SK-N-DZ (cell line): ENCODE measurements around the gene CEP63.
"Not testable (repeated sequence)": the region's sequence is repeated elsewhere in the genome, so short reads cannot be mapped to it uniquely, and the experiment has no call there.

Experiments
- DNase-seq: peaks from one replicate; pipeline ENCODE4 v3.0.0-alpha.2; 2015; ENCODE audit warnings: low spot score

Gene CEP63

DNA sequence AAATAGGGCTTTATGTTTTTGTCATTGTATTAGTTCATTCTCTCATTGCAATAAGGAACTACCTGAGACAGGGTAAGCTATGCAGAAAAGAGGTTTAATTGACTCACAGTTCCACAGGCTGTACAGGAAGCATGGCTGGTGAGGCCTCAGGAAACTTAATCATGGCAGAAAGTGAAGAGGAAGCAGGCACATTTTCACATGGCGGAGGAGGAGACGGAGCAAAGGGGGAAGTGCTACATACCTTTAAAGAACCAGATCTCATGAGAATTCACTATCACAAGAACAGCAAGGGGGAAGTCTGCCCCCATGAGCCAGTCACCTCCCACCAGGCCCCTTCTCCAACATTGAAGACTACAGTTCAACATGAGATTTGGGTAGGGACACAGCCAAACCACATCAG is 25.6 kb downstream of the CEP63 start:
- no peak for DNase-seq

DNA sequence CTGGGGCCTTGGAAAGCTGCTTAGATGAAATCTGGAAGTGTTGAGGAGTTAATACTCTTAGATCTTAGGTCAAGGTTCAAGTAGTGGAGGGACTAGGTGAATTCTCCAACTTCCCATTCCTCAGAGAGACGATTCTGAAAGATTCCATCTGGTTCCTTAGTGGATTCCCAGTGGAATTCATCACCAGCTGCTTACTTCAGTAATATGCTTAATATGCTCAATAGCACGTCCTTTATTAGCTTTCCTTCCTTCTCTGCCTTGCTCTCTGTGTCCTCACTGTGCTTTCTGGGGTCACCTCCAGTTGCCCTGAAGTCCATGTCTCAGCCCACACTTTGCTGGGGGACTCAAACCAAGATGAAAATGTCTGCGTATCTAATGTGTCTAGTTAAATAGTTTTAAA is 31.0 kb downstream of the CEP63 start:
- DNase-seq = no peak

DNA sequence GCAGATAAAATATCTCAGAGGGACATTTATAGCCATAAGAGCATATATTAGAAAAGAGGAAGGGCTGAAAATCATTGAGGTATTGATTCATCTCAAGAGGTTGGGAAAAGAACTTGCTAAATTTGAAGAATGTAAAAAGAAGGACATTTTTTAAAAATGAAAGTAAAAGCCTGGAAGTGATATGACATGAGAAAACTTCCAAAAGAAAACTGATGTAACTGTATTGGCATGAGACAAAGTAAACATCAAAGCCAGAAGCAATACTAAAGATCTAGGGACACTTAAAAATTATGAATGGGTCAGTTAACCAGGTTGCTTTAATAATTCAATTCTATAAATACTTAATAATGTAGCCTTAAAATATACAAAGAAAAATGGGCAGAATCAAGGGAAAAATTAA is 31.9 kb downstream of the CEP63 start:
- DNase-seq = no peak

DNA sequence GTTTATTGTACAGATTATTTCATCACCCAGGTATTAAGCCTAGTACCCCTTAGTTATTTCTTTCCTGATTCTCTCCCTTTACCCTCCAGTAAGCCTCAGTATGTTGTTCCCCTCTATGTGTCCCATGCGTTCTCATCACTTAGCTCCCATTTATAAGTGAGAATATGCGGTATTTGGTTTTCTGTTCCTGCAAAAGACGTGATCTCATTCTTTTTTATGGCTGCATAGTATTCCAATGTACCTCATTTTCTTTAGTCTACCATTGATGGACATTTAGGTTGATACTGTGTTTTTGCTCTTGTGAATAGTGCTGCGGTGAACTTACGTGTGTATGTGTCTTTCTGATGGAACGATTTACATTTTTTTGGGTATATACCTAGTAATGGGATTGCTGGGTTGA is 36.7 kb downstream of the CEP63 start:
- no peak for DNase-seq

DNA sequence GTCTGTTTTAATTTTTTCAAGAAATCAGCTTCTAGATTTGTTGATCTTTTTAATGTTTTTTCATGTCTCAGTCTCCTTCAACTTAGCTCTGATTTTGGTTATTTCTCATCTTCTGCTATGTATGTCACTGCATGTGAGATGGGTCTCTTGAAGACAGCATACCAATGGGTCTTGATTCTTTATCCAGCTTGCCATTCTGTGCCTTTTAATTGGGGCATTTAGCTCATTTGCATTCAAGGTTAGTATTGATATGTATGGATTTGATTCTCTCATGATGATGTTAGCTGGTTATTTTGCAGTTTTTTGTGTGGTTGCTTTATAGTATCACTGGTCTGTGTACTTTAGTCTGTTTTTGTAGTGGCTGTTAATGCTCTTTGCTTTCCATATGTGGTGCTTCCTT is 39.4 kb downstream of the CEP63 start:
- DNase-seq = no peak

DNA sequence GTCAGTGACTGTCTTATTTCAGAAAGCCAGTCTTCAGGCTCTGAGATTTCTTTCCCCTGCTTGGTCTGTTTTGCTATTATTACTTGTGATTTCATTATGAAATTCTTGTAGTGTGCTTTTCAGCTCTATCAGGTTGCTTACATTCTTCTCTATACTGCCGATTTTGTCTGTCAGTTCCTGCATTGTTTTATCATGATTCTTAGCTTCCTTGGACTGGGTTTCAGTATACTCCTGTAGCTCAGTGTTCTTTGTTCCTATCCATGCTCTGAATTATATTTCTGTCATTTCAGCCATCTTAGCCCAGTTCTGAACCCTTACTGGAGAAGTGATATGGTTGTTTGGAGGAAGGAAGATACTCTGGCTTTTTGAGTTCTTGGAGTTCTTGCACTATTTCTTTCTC is 40.5 kb downstream of the CEP63 start:
- no peak for DNase-seq

DNA sequence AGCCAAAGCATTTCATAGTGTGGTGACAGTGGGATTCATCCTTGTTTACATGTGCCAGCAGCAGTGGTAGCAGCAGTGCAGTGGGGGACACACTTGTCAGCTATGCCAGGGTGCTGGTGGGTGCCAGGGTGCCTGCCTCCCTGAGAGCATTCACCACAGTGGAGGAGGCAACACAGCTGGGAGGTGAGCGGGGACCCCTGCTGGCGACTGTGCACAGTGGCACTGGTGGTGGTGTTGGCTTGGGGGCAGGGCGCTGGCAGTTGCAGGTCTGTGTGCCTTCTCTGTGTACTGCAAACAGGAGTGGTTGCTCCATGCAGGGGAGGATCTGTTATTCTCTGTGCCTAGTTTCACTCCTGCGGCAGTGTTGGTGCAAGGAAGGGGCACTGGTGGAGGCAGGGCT is 41.2 kb downstream of the CEP63 start:
- no peak for DNase-seq

DNA sequence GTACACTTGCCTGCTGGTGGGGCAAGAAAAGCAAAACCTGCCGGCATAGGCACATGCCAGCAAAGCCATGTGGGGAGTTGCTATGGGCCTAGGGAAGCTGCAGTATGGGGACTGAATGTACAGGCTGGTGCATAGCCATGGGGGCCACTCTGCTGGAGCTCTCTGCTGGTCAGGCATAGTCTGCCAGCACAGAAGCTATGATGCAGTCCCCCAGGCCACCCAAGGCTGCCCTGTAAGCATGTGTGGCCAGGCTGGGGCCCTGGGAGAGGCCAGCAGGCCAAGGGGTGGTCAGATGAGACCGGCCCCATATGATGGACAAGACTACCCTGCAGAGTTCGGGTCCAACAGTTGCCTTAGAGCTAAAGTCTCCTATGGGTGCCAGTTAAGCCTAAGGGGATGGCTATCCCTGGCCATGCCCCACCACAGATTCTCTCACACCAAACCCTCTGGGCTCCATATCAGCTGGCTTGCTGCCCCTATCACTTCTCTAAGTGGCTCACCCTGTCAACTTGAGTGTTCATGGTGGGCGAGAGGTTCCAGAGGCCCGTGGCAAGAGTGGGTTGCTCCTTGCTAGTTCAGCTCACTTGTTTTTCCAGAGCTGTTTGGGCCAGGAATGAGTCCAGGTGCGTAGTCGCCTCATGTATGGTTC is 41.8 kb downstream of the CEP63 start:
- no peak for DNase-seq

DNA sequence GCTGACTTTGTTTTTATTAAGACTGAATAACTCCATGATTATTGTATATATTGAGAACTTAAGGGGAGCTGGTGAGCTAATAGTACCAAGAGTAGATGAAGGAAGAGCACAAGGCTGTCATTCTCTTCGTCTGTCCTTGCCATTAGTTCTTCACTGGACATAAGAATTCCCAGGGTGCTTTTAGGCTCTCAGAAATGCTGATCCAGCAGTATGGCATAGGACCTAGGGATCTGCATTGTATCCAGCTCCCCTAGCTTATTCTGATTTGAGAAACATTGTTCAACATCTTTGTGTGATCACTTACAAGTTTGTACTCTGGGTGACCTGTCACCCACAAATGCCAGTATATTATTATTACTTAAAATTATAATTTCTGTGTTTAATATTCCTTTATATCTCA is 47.6 kb downstream of the CEP63 start:
- DNase-seq = no peak

DNA sequence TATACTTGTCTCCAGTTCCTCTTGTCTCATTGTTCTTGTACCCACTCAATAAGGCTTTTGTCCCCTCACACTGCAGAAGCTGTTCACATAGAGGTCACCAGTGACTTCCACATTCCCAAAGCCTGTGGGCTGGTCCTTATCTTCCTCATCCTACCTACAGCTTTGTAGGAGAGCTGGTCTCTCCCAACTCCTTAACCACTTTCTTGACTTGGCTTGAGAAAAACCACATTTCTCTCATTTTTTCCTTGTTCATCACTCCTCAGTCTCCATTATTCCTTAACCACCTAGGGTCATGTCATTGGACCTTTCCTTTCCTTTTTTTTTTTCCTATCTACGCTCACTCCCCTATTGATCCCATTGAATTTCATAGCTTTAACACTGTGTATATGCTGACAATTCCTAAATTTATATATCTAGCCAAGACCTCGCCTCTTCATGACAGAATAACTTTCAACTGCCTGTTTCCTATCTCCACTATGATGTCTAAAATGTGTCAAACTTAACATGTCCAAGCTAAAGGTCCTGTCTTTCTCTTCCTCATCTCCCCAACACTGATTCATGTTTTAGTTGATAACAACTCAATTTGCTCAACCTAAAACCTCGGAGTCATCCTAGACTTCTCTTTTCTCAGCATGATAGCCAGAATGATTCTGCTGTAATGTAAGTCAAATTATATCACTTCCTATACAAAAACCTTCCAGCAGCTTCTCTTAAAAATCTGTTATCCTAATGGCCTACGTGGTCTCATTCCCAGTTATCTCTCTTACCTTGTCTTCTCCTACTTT is 49.5 kb downstream of the CEP63 start:
- no peak for DNase-seq

DNA sequence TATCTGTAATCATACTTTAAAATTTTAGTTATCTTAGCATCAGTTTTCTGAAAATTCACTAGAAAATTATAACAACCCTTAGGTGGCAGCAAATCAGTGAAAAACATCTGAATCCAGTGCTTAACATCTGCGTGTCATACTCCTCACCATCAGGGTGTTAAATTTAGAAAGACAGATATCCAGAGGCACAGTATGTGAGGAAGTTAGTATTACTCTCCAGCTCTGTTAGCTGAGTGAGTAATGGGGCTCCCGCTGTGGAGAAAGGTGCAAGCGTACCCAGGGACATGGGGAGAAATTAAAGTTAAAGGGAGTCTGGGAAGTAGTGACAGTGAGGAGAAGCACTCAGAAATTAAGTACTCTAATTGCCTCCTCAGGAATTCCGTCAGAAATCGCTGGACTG is 50.9 kb downstream of the CEP63 start:
- DNase-seq = no peak

DNA sequence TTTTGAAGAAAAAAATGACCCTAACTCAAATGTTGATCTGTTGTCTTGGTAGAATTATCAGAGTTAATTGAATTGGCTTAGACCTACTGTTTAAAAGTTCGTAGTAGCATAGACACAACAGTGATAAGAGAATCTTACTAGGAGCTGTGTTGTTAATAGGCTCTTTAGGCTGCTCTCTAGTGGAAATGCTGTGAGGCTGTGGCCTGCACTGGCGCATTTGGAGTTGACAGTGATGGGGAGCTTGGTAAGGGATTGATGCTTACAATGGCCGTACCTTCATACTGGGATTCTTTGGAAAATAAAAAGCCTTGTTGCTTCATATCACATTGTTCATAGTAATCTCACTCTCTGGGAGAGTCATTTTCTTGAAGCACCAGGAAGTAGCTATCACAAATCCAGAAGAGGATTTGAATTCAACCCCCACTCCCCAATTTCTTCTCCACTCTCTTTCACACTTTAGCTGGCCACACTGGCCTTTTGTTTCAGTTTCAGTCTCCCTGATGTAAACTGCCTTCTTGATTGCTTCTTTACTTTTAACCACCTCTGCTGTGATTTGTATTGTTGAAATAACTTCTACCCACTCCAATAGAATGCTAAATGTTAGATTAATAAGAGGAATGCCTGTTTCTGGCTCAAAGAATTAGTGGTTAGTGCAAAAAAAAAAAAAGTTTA is 56.6 kb downstream of the CEP63 start:
- peak; percentile 35 for DNase-seq

DNA sequence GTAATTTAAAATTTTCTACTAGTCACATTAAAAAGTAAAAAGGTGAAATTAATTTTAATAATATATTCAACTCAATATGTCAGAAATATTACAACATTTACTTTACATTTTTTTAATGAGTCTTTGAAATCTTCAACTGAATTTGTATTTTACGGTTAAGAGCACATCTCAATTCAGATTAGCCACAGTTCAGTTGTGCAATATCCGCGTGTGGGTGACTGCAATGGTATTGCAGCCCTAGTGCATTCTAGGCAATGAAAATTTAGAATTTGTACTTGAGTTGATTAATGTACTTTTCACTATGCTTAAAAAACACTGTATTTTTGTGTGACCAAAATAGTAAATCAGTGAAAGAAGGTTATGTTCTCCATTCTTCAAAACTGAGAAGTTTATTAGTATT is 57.3 kb downstream of the CEP63 start:
- DNase-seq = no peak

DNA sequence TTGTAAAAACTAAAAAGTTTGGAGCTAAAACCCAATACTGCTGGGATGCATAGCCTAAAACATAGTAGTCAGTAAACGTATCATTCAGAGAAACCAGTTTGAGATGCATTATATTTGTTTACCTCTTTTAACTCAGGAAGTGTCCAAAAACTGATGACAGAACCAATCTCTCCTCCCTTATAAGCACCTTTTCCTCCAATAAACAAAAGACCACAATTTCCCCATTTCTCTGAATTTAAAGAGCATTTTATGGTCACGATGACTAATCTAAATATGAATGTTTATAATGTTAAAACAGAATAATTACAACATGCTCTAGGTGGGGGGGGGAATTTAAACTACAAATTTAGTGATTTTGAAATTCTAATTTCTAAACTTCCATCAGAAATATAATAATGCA is 58.5 kb downstream of the CEP63 start:
- no peak for DNase-seq

DNA sequence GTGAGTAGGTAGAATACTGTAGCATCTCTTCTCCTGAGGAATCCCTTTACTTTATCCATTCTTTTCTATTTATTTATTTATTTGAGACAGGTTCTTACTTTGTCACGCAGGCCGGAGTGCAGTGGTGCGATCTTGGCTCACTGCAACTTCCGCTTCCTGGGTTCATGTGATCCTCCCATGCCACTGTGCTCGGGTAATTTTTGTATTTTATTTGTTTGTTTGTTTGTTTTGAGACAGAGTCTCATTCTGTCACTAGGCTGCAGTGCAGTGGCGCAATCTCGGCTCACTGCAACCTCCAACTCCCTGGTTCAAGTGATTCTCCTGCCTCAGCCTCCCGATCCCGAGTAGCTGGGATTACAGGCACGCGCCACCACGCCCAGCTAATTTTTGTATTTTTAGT is 58.9 kb downstream of the CEP63 start:
- not testable (repeated sequence) for DNase-seq

DNA sequence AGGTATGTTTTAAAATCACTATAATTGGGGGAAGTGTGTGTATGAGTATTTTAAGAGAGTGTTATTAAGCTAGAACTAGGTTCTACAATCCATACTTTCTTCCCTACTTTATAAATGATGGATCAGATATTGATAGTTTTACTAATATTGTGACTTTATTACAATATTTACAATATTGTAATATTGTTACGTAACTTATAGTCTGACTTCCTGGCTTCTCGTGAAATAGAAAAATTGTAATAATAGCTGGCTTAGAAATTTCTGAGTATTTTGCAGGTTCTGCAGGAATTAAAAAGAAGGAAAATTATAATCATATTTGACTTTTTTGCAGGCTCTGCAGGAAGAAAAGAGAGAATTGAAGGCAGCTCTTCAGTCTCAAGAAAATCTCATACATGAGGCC is 60.0 kb downstream of the CEP63 start:
- no peak for DNase-seq

DNA sequence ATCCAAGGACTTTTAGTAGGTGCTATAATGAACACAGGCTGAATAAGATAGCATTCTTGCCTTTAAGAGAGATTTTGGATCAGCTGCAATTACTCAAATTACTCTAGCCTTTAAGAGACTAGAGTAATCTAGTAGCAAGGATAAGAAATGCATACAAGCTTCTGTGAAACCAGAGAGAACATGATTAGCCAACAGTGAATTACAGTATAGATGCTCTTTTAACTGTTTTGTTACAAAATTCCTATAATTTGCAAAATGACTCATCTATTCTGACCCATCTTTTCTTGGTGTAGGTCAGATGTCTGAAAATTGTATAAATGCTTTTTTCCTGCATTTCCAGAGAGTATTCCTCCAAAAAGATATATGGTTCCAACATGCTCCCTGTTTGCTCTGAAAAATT is 66.9 kb downstream of the CEP63 start:
- DNase-seq = no peak

DNA sequence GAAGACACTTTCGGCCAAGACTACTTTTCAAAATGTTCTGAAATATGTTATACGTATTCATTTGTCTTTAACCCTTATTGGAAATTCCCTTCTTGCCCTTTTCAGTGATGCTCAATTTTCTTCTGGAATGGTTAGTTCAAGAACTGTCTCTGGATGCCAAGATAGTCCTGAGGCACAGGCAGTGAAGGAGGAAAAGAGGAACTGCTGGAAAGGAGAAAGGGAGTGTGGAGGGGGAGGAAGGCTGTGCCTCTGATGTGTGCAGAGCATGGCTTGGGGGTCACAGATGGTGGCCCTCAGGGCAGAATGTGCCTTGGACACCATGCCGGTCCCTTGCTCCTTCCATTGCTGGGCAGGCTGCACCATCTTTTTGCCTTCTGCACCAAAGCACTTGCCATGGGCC is 73.7 kb downstream of the CEP63 start:
- DNase-seq = no peak

DNA sequence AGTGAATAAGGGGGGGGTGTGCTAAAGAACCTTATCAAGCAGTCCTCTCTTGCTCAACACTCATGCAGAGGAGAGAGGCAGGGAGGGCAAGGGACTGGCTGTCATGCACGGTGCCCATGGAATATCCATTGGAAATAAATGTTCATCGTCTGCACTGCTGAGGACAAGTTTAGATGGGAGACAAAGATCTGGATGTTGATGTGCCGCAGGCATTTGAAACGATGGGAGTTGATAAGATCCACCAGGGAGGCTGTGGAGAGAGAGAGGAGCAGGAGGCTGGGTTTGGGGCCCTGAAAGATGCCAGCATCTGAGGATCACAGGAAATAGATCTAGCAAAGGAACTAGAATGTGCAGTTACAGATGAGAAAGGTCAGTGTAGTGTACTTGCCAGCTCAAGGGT is 76.2 kb downstream of the CEP63 start:
- peak; percentile 5 for DNase-seq

DNA sequence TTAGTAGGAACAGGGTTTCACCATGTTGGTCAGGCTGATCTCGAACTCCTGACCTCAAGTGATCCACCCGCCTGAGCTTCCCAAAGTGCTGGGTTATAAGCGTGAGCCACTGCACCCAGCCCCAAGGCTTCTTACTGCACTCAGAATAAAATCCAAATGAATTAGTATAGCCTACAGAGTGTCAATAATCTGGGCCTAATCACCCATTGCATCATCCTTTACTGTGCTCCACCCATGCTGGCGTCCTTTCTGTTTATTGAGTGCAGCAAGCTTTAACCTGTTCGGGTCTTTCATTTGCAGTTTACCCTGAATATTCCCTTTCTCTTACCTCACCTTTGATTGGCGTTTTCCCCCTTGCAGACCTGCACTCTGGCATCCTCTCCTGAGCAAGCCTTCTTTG is 77.7 kb downstream of the CEP63 start:
- DNase-seq = no peak

DNA sequence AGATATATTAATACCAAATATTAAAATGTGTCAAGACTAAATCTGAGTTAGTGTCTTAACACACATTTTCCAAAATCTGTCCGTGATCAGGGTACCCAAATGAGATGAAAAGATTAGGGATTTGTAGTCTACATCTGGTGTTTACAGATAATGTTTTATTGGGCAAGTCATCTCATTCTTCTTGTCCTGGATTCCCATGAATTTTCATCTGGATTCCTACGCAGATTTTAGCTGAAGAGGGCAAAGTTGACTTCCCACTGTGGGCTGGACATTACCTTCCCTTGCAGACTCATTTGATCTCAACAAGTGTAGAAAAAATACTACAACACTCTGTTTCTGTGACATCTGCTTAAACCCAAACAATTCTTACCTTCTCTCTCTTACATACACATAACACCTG is 79.1 kb downstream of the CEP63 start:
- DNase-seq = no peak

DNA sequence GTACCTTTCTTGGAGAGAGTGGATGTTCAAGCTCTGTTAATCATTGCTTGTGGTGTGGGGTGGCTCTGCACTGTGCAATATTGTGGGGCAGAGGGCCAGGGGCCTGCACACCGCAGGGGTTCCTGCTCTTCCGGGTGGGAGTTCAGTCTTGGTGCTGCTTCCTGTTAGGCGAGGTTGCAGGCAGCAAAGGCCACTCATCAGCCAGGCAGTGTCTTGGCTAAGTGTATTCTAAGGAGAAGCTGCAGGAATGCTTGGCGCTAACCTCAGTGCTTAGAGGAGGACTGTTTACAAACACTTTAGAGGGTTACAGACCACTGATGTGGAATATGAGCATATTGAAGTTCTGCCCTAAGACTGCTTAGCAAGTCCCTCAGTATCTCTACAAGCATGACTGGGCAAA is 81.7 kb downstream of the CEP63 start:
- no peak for DNase-seq

DNA sequence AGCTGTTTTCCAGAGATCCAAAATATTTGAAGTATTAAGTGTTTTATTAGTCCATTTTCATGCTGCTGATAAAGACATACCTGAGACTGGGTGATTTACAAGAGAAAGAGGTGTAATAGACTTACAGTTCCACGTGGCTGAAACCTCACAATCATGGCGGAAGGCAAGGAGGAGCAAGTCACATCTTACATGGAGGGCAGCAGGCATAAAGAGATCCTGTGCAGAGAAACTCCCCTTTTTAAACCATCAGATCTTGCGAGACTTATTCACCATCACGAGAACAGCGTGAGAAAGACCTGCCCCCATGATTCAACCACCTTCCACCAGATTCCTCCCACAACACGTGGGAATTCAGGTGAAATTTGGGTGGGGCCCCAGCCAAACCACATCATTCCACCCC is 82.9 kb downstream of the CEP63 start:
- DNase-seq = no peak
